BLaER1 (cell line): Measurements from ENCODE around the gene BAD.
A peak's percentile ranks its signal among the peaks of the same experiment; 100 is the strongest.

Experiments
- H3K27ac ChIP-seq: shearing (Covaris generic); formaldehyde crosslinking; 2 replicates; pipeline ENCODE4 v1.8.1; 2022
- H3K27me3 ChIP-seq: shearing (Covaris generic); formaldehyde crosslinking; 2 replicates; pipeline ENCODE4 v1.8.1; 2022
- H3K36me3 ChIP-seq: shearing (Covaris generic); formaldehyde crosslinking; 2 replicates; pipeline ENCODE4 v1.8.1; 2022
- H3K4me1 ChIP-seq: shearing (Covaris generic); formaldehyde crosslinking; 2 replicates; pipeline ENCODE4 v1.8.1; 2022
- H3K4me2 ChIP-seq: shearing (Covaris generic); formaldehyde crosslinking; 2 replicates; pipeline ENCODE4 v1.8.1; 2022
- H3K4me3 ChIP-seq: shearing (Covaris generic); formaldehyde crosslinking; 2 replicates; pipeline ENCODE4 v1.8.1; 2022
- H3K9ac ChIP-seq: shearing (Covaris generic); formaldehyde crosslinking; 2 replicates; pipeline ENCODE4 v1.8.1; 2022
- H3K9me3 ChIP-seq: shearing (Covaris generic); formaldehyde crosslinking; 2 replicates; pipeline ENCODE4 v1.8.1; 2022
- H4K20me1 ChIP-seq: shearing (Covaris generic); formaldehyde crosslinking; 2 replicates; pipeline ENCODE4 v1.8.1; 2022
- Cebpa-rat ChIP-seq: shearing (Covaris generic); IDR thresholded peaks from 2 replicates; pipeline ENCODE4 v1.8.1; 2022

Gene BAD

GRCh38 chr11:64245797-64246620, 38.5 kb downstream of the BAD start:
- Histone ChIP-seq H3K4me1 (peaks cover 69% of the 10 kb centered on the region), H3K27ac (peak overlapping the region; percentile 97), H3K27me3 (no peaks in the 10 kb centered on the region), H4K20me1 (peaks cover 42% of the 10 kb centered on the region), H3K4me2 (peak overlapping the region; percentile 97), H3K9me3 (no peaks in the 10 kb centered on the region), H3K4me3 (peak overlapping the region; percentile 97), H3K36me3 (peaks cover 24% of the 10 kb centered on the region), H3K9ac (peak overlapping the region; percentile 97)
- TF ChIP-seq Cebpa-rat, result no peak

- Histone ChIP-seq H3K27me3 (no peaks in the 10 kb centered on the region), H3K36me3 (peaks cover 24% of the 10 kb centered on the region), H4K20me1 (peaks cover 42% of the 10 kb centered on the region), H3K4me1 (peaks cover 66% of the 10 kb centered on the region), H3K27ac (peak overlapping the region; percentile 97), H3K4me3 (peak overlapping the region; percentile 97), H3K4me2 (peak overlapping the region; percentile 97), H3K9me3 (no peaks in the 10 kb centered on the region), H3K9ac (peak overlapping the region; percentile 97)
- no peak for TF ChIP-seq Cebpa-rat
Observed at GRCh38 chr11:64245401-64245796, 39.1 kb downstream of the BAD start.

- H3K36me3 ChIP-seq, result peaks cover 24% of the 10 kb centered on the region
- H3K27me3 ChIP-seq, result no peaks in the 10 kb centered on the region
- peak overlapping the region; percentile 97 for H3K4me3 ChIP-seq
- TF ChIP-seq Cebpa-rat, result no peak
- peaks cover 66% of the 10 kb centered on the region for H3K4me1 ChIP-seq
- peak overlapping the region; percentile 97 for H3K9ac ChIP-seq
- peak overlapping the region; percentile 97 for H3K27ac ChIP-seq
- H3K9me3 ChIP-seq, result no peaks in the 10 kb centered on the region
- peaks cover 42% of the 10 kb centered on the region for H4K20me1 ChIP-seq
- H3K4me2 ChIP-seq, result peak overlapping the region; percentile 97
Observed at GRCh38 chr11:64244966-64245365, 39.5 kb downstream of the BAD start.

- peaks cover 42% of the 10 kb centered on the region for H4K20me1 ChIP-seq
- H3K4me1 ChIP-seq, result peaks cover 66% of the 10 kb centered on the region
- H3K27me3 ChIP-seq, result no peaks in the 10 kb centered on the region
- peak overlapping the region; percentile 97 for H3K27ac ChIP-seq
- peak overlapping the region; percentile 97 for H3K4me3 ChIP-seq
- TF ChIP-seq Cebpa-rat, result no peak
- H3K4me2 ChIP-seq, result peak overlapping the region; percentile 97
- H3K9me3 ChIP-seq, result no peaks in the 10 kb centered on the region
- H3K9ac ChIP-seq, result peak overlapping the region; percentile 97
- peaks cover 30% of the 10 kb centered on the region for H3K36me3 ChIP-seq
Observed at GRCh38 chr11:64244107-64244506, 40.4 kb downstream of the BAD start.

- no peak for TF ChIP-seq Cebpa-rat
- H3K4me3 ChIP-seq, result peak overlapping the region; percentile 97; the same call in 1 of the 2 replicates
- H3K27ac ChIP-seq, result peak overlapping the region; percentile 97
- peak overlapping the region; percentile 97 for H3K4me2 ChIP-seq
- peaks cover 42% of the 10 kb centered on the region for H4K20me1 ChIP-seq
- peaks cover 38% of the 10 kb centered on the region for H3K36me3 ChIP-seq
- peaks cover 65% of the 10 kb centered on the region for H3K4me1 ChIP-seq
- H3K9ac ChIP-seq, result peak overlapping the region; percentile 97
- no peaks in the 10 kb centered on the region for H3K9me3 ChIP-seq
- H3K27me3 ChIP-seq, result no peaks in the 10 kb centered on the region
Observed at GRCh38 chr11:64243236-64243854, 41.1 kb downstream of the BAD start.

GRCh38 chr11:64241491-64242374, 42.7 kb downstream of the BAD start:
- peak overlapping the region; percentile 97 for H3K4me2 ChIP-seq
- peaks cover 42% of the 10 kb centered on the region for H4K20me1 ChIP-seq
- peaks cover 54% of the 10 kb centered on the region for H3K36me3 ChIP-seq
- peaks cover 70% of the 10 kb centered on the region for H3K4me1 ChIP-seq
- TF ChIP-seq Cebpa-rat, result no peak
- peak overlapping the region; percentile 97 for H3K4me3 ChIP-seq
- no peaks in the 10 kb centered on the region for H3K27me3 ChIP-seq
- H3K9me3 ChIP-seq, result no peaks in the 10 kb centered on the region
- H3K27ac ChIP-seq, result peak overlapping the region; percentile 94
- H3K9ac ChIP-seq, result peak overlapping the region; percentile 97

- Histone ChIP-seq H3K27me3 (no peaks in the 10 kb centered on the region), H3K36me3 (peaks cover 55% of the 10 kb centered on the region), H3K27ac (peak overlapping the region; percentile 93), H3K9ac (peak overlapping the region; percentile 97), H3K9me3 (no peaks in the 10 kb centered on the region), H3K4me3 (peak overlapping the region; percentile 97), H3K4me1 (peaks cover 73% of the 10 kb centered on the region), H3K4me2 (peak overlapping the region; percentile 98), H4K20me1 (peaks cover 42% of the 10 kb centered on the region)
- TF ChIP-seq Cebpa-rat, result no peak
Observed at GRCh38 chr11:64241241-64241490, 43.3 kb downstream of the BAD start.

GRCh38 chr11:64240435-64241240, 43.8 kb downstream of the BAD start, which contains the start of gene FKBP2:
FKBP2 (plus strand) TSS chr11:64241095; CDS start chr11:64242388, 1,293 bp downstream.
- Histone ChIP-seq H3K36me3 (peaks cover 55% of the 10 kb centered on the region), H3K4me3 (peak within 1 kb of the TSS; percentile 97), H3K9ac (peak within 1 kb of the TSS; percentile 97), H3K4me2 (peak within 1 kb of the TSS; percentile 98), H3K27ac (peak within 1 kb of the TSS; percentile 94), H3K27me3 (no peaks in the 10 kb centered on the region), H4K20me1 (peaks cover 46% of the 10 kb centered on the region), H3K9me3 (no peaks in the 10 kb centered on the region), H3K4me1 (peaks cover 79% of the 10 kb centered on the region)
- no peak for TF ChIP-seq Cebpa-rat
